CD4-positive, alpha-beta T cell treated with Interleukin-15 for 1 hour (primary cell): ENCODE data around the gene ENDOG.
A peak's percentile ranks its signal among the peaks of the same experiment; 100 is the strongest.
"Not testable (repeated sequence)": the region's sequence is repeated elsewhere in the genome, so short reads cannot be mapped to it uniquely, and the experiment has no call there.

ENCODE experiments used
- DNase-seq: peaks from one replicate; pipeline ENCODE4 v3.0.0-alpha.2; 2020

Gene ENDOG

DNA sequence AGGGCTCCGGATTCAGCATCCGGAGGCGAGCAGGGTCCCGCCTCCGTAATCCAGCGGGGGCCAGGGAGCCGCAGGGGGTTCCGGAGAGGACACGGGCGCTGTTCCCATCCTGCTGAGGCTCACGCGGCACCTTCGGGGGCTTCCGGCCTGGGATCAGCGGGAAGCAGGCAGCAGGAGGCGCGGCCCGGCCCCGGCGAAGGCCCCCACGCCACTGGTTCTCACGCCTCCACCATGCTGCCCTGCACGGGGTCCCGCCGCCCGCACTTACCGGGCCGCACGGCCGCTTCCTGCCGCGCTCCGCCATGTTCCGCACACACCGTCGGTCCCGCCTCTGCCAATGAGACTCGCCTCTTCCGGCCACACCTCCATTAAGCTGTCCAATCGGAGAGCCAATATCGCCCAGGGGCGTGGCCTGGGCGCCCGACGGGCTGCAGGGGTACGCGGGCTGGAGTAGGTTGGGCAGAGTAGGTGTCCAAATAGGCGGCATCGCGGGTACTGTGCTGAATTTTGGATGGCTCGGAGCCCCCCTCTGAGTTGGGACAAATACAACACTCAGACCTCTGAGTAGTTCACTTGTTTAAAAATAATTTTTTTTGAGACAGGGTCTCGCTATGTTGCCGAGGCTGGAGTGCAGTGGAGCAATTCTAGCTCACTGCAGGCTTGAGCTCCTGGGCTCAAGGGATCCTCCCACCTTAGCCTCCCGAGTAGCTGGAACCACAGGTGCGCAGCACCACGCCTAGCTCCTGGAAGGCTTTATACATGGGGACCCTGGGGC lies 11.4 kb downstream of the ENDOG start, which contains the start of gene SPOUT1:
Gene SPOUT1, minus strand, starts transcription at position 318 of the 775 bp plus-strand sequence. Its CDS starts 14 bp downstream, at position 304.
- DNase-seq, result peak; percentile 93

- DNase-seq, result no peak
Measured at GRCh38 chr9:128833696-128834095, 15.4 kb downstream of the ENDOG start.

DNA sequence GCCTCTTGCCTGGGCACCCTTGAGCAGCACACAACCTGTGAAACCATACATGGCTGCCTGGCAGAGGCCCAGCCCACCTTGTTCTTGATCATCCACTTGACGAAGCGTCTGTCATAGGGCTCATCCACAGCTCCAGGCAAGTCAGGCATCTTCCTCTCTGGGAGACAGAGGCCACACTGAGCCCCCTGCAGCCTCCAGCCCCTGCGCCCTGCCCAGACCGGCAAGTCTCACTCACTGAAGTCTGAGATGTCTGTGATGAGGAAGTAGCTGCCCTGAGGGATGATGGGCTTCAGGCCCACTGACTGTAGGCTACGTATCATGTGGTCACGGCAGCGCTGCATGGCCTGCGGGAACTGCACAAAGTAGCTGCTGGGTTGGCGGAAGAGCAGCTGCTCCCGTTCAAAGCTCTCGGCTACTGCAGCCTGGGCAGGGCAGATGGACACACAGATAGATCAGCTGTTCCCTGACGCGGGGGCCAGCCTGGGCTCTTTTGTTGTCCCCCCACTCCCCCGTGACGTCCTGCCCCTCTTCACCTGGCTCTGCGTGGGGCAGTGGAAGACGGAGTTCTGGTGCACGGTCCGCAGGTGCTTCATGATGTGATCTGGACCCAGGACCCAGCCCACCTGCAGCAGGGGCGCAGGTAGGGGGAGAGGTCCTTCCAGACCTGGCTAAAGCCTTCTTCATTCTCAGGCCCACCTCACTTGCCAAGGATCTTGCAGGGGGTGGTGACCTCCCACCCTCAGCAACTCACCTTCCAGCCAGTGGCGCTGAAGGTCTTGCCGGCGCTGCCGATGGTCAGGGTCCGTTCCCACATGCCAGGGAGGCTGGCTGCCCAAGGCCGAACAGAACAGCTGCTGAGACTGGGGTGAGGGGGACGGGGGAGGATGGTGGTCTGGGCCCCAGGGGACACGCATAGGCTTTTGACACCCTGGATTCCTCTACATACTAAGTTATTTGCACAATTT lies 17.2 kb downstream of the ENDOG start:
- no peak for DNase-seq

- DNase-seq, result no peak
Measured at GRCh38 chr9:128836509-128837145, 18.3 kb downstream of the ENDOG start.

GRCh38 chr9:128838338-128838737 lies 20.0 kb downstream of the ENDOG start:
- no peak for DNase-seq

DNA sequence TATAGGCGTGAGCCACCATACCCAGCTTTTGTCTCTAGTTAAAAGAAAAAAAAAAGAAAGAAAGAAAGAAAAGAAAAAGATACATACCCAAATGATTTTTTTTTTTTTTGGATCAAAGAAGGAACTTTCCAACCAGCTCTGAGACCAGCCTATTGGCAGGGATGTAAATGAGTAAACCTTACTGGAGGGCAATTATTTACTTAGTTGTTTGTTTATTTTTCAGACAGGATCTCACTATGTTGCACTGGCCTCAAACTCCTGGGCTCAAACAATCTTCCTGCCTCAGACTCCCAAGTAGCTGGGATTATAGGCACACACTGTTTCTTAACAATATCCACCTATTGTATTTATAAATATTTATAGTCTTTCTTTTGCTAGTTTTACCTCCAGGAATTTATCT lies 22.2 kb downstream of the ENDOG start:
- DNase-seq, result no peak

DNA sequence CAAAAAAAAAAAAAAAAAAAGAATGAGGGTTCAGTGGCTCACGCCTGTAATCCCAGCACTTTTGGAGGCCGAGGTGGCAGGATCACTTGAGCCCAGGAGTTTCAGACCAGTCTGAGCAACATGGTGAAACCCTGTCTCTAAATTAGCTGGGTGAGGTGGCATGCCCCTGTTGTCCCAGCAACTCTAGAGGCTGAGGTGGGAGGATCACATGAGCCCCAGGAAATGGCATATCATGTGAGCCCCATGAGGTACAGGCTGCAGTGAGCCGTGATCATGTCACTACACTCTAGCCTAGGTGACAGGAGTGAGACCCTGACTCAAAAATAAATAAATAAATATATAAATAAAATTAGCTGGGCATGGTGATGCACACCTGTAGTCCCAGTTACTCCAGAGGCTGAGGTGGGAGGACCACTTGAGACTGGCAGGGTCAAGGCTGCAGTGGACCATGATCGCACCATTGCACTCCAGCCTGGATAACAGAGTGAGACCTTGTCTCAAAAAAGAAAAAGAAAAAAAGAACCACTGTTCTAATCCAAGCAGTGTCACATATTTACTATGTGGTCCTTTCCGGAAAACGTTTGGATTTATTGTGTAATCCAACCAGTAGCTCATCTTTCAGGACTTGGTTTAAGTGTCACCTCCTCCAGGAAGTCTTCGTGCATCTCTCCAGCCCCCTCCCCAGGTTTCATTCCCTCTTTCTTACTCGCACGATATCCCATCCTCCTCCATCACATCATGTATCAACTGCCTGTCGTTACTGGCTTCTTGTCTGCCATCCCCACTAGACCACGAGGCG lies 23.6 kb downstream of the ENDOG start:
- no peak for DNase-seq

GRCh38 chr9:128843171-128843570 lies 24.9 kb downstream of the ENDOG start:
- DNase-seq, result not testable (repeated sequence)

DNA sequence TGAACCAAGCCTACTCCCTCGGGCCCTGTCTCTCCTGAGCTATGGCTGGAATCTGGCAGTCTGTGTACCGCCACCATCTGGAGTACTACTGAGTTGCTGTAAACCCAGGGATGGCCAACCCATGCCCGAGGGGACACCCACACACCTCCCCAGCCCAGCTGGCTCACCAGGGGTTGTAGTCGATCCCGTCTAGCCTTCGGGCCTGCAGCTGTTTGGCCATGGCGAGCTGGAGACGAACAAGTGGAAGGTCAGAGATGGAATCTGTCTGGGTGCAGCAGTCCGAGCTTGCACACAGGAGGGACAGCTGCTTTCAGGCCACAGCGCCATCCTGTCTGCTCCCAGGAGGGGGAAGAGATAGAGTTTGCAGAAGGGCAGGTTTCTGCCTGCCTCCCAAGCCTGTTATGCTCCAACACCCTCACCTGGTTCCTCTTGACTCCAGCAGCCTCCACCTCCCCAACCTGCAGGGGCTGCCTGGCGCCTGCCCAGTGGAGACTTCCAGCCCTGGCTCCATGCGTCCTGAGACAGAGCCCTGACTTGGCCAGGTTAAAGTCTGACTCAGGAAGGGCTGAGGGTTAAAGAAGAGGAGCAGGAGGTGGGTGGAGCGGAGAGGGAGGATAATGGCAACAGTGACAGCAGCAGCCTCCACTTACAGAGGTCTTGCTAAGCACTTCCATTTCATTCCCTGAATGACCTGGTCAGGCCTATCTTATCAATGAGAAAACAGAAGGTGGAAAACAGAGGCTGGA lies 27.1 kb downstream of the ENDOG start:
- DNase-seq, result no peak

DNA sequence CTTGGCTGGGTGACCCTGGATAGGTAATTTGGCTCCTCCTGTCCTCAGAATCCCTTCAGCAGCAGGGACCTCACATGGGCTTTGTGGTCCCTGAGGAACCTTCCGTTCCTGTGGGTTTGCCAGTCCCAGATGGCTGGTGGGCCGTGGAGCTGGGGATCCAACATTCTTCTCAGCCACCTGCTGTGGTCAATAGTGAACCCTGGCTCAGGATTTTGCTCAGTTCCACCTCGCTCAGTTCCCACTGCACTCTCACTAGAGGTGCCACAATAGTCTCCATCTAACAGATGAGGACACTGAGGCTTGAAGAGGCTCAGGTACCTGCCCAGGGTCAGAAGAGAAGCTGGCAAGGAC lies 28.4 kb downstream of the ENDOG start:
- no peak for DNase-seq

DNA sequence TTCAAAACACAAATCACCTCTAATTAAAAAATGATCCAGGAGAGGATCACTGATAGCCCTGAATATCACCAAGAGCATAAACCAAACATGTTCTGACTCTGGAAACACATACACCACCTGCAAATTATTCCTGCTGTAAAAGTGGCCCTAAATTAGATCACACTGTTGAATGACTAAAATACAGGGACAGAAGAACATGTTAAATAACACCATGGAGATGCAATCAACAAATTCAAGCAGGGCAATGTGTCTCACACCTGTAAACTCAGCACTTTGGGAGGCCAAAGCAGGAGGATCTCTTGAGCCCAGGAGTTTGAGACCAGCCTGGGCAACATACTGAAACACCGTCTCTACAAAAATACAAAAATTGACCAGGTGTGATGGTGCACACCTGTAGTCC lies 29.5 kb downstream of the ENDOG start:
- DNase-seq, result no peak

DNA sequence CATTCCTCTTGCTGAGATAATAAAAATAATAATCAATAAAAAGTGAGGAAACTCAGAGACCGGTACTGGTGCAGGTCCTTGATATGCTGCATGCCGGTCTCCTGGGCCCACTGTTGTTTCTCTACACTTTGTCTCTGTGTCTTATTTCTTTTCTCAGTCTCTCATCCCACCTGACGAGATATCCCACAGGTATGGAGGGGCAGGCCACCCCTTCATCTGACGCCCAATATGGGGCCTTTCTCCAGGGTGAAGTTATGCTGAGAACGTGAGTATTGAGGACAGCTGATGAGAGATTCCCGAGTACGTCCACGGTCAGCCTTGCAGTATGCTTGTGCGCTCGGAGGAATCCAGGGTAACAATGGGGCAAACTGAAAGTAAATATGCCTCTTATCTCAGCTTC lies 32.7 kb downstream of the ENDOG start:
- not testable (repeated sequence) for DNase-seq

- not testable (repeated sequence) for DNase-seq
Measured at GRCh38 chr9:128851779-128852600, 33.7 kb downstream of the ENDOG start.

DNA sequence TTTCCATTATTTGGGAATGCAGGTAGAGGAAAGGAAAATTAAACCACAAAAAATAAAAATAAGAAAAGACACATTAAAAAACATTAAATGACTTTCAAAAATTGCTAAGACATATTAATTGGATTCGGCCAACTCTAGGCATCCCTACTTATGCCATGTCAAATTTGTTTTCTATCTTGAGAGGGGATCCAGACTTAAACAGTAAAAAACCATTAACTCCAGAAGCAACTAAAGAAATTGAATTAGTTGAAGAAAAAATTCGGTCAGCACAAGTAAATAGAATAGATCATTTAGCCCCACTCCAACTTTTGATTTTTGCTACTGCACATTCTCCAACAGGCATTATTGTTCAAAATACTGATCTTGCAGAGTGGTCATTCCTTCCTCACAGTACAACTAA lies 34.3 kb downstream of the ENDOG start:
- DNase-seq, result not testable (repeated sequence)

GRCh38 chr9:128854454-128854853 lies 36.2 kb downstream of the ENDOG start:
- DNase-seq, result not testable (repeated sequence)

- not testable (repeated sequence) for DNase-seq
Measured at GRCh38 chr9:128858476-128858875, 40.2 kb downstream of the ENDOG start.

- DNase-seq, result no peak
Measured at GRCh38 chr9:128860937-128861336, 42.6 kb downstream of the ENDOG start.

- no peak for DNase-seq
Measured at GRCh38 chr9:128861501-128861900, 43.2 kb downstream of the ENDOG start.

DNA sequence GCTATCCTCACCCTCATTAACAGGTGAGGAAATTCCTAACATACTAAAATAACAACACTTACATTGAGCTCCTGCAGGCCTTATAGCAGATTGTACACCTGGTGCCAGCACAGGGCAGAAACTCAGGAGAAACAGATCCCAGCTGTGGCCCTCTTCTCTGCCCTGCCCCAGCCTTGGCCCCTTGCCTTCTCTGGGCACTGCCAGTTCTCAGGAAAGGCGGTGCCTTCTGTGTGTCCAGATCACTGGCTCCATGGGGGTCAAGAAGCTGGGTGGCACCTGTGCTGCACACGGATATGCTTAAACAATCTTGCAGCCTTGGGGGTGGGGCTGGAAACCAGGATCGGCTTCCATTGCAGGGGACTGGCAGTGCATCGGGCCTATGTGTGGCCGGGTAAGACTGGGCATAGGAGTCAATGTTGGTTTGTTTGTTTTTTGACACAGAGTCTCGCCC lies 44.1 kb downstream of the ENDOG start:
- DNase-seq, result no peak

- DNase-seq, result peak; percentile 78
Measured at GRCh38 chr9:128863647-128864046, 45.3 kb downstream of the ENDOG start.
